IMR-90 (cell line): ENCODE results near the gene RIMBP2. TPM values are rescaled to one million over a fixed set of nuclear protein-coding genes. Genes with fewer than 3 reads are reported as not detected.

ENCODE experiments used
- ATAC-seq: fragments of 200-7000 bp; cut with Tn5 transposase; 2 replicates; pipeline ENCODE4 v1.9.1; 2020; ENCODE audit warnings: low read depth, mild to moderate bottlenecking, moderate library complexity
- BruUV-seq: library from RNA; stranded (reverse); fragments of 400-500 nt; replicated peaks from 2 replicates; lab custom pipeline; 2021; lab: Mats Ljungman, UMichigan
- CTCF ChIA-PET: fragments of 300-600 bp; formaldehyde crosslinking; extraction: SDS; loops from one replicate; lab custom pipeline; 2021; ENCODE audit warnings: antibody characterized with exemption; lab: Yijun Ruan, JAX
- POLR2A ChIA-PET: fragments of 300-600 bp; sonication (Branson Sonifier 250); formaldehyde crosslinking; loops from one replicate; lab custom pipeline; 2022; ENCODE audit warnings: antibody characterized with exemption; ENCODE audit not compliant: unreplicated experiment; lab: Charles Lee
- DNase-seq: peaks from one replicate; pipeline ENCODE4 v3.0.0; 2013
- H2AFZ ChIP-seq: replicated peaks from 2 replicates; pipeline ENCODE3; 2013; ENCODE audit warnings: low read length, mild to moderate bottlenecking; ENCODE audit not compliant: poor library complexity
- H2AK5ac ChIP-seq: 2 replicates; pipeline ENCODE4 v1.6.1; 2013; ENCODE audit warnings: low read depth, low read length, inconsistent platforms
- H2AK9ac ChIP-seq: replicated peaks from 2 replicates; pipeline ENCODE3; 2013; ENCODE audit warnings: mild to moderate bottlenecking, low read depth, low read length, moderate library complexity; ENCODE audit not compliant: poor library complexity
- H2BK120ac ChIP-seq: 2 replicates; pipeline ENCODE4 v1.6.1; 2013; ENCODE audit warnings: low read depth, low read length, inconsistent platforms
- H2BK15ac ChIP-seq: 3 replicates; pipeline ENCODE4 v1.6.1; 2013; ENCODE audit warnings: low read depth, low read length, inconsistent platforms
- H2BK20ac ChIP-seq: 2 replicates; pipeline ENCODE4 v1.6.1; 2013; ENCODE audit warnings: low read depth, mild to moderate bottlenecking, inconsistent platforms, low read length, moderate library complexity
- H2BK5ac ChIP-seq: 2 replicates; pipeline ENCODE4 v1.6.1; 2013; ENCODE audit warnings: mild to moderate bottlenecking, low read depth, low read length, inconsistent platforms; ENCODE audit not compliant: poor library complexity, severe bottlenecking
- H3K14ac ChIP-seq: replicated peaks from 2 replicates; pipeline ENCODE4 v1.6.1; 2013; ENCODE audit warnings: low read depth, low read length, inconsistent platforms
- H3K18ac ChIP-seq: 2 replicates; pipeline ENCODE4 v1.6.1; 2013; ENCODE audit warnings: low read depth, low read length, control low read depth
- H3K23ac ChIP-seq: 2 replicates; pipeline ENCODE4 v1.6.1; 2013; ENCODE audit warnings: low read depth, low read length, inconsistent platforms
- H3K27ac ChIP-seq: 2 replicates; pipeline ENCODE4 v1.5.1; 2013; ENCODE audit warnings: mild to moderate bottlenecking, control low read depth, low read length; ENCODE audit not compliant: insufficient read depth
- H3K27me3 ChIP-seq: 2 replicates; pipeline ENCODE4 v1.6.1; 2013; ENCODE audit warnings: low read length; ENCODE audit not compliant: control insufficient read depth, insufficient read depth
- H3K36me3 ChIP-seq: 2 replicates; pipeline ENCODE4 v1.6.1; 2013; ENCODE audit warnings: low read length, mixed read lengths; ENCODE audit not compliant: control insufficient read depth, insufficient read depth
- H3K4ac ChIP-seq: 2 replicates; pipeline ENCODE4 v1.6.1; 2013; ENCODE audit warnings: low read depth, low read length, inconsistent platforms
- H3K4me1 ChIP-seq: 2 replicates; pipeline ENCODE4 v1.6.1; 2013; ENCODE audit warnings: low read length, mixed read lengths; ENCODE audit not compliant: control insufficient read depth, insufficient read depth
- H3K4me2 ChIP-seq: 2 replicates; pipeline ENCODE4 v1.6.1; 2013; ENCODE audit warnings: low read depth, mild to moderate bottlenecking, control low read depth, low read length, moderate library complexity
- H3K4me3 ChIP-seq: 2 replicates; pipeline ENCODE4 v1.5.1; 2013; ENCODE audit warnings: low read depth, mild to moderate bottlenecking, control low read depth, low read length, moderate library complexity; ENCODE audit not compliant: insufficient read depth
- H3K56ac ChIP-seq: 2 replicates; pipeline ENCODE4 v1.6.1; 2013; ENCODE audit warnings: low read length, inconsistent platforms; ENCODE audit not compliant: insufficient read depth; ENCODE audit errors: extremely low read depth
- H3K79me1 ChIP-seq, 2 experiments: 2 replicates each; pipeline ENCODE4 v1.6.1; 2013; ENCODE audit warnings: low read length in 2 of 2, inconsistent platforms in 1 of 2, low read depth in 1 of 2
- H3K9ac ChIP-seq: 2 replicates; pipeline ENCODE4 v1.6.1; 2013; ENCODE audit warnings: low read depth, low read length, control low read depth
- H3K9me1 ChIP-seq: 2 replicates; pipeline ENCODE4 v1.6.1; 2013; ENCODE audit warnings: low read length, inconsistent platforms; ENCODE audit not compliant: insufficient read depth
- H3K9me3 ChIP-seq: 2 replicates; pipeline ENCODE4 v1.6.1; 2013; ENCODE audit warnings: low read length; ENCODE audit not compliant: control insufficient read depth, insufficient read depth
- H4K20me1 ChIP-seq: 2 replicates; pipeline ENCODE4 v1.6.1; 2013; ENCODE audit warnings: low read length, inconsistent platforms; ENCODE audit not compliant: insufficient read depth
- H4K5ac ChIP-seq: 2 replicates; pipeline ENCODE4 v1.6.1; 2013; ENCODE audit warnings: mild to moderate bottlenecking, low read depth, low read length, control low read depth
- H4K8ac ChIP-seq, 2 experiments: 2 replicates each; pipeline ENCODE4 v1.6.1; 2013; ENCODE audit warnings: low read depth in 2 of 2, low read length in 2 of 2, control low read depth in 1 of 2, inconsistent platforms in 1 of 2
- H4K91ac ChIP-seq: 2 replicates; pipeline ENCODE4 v1.6.1; 2013; ENCODE audit warnings: low read depth, low read length, inconsistent platforms; ENCODE audit not compliant: insufficient read depth
- BHLHE40 ChIP-seq: fragments of 150-350 bp; IDR thresholded peaks from 2 replicates; pipeline ENCODE4 v1.6.1; 2016; ENCODE audit warnings: mild to moderate bottlenecking, low read depth, low read length
- CEBPB ChIP-seq: IDR thresholded peaks from 2 replicates; pipeline ENCODE4 v1.6.1; 2012; ENCODE audit warnings: low read depth, low read length, improper control_type of control experiment
- CHD1 ChIP-seq: IDR thresholded peaks from 2 replicates; pipeline ENCODE4 v1.6.1; 2012; ENCODE audit warnings: low read depth, low read length, improper control_type of control experiment
- CTCF ChIP-seq: conservative IDR thresholded peaks from 2 replicates; pipeline ENCODE4 v1.5.1; 2012; ENCODE audit warnings: mild to moderate bottlenecking, low read depth, low read length, improper control_type of control experiment
- ELK1 ChIP-seq: fragments of 150-350 bp; IDR thresholded peaks from 2 replicates; pipeline ENCODE4 v1.6.1; 2016; ENCODE audit warnings: low read depth, mild to moderate bottlenecking, low read length, moderate library complexity, borderline replicate concordance
- FOS ChIP-seq: fragments of 150-350 bp; IDR thresholded peaks from 2 replicates; pipeline ENCODE4 v1.6.1; 2016; ENCODE audit warnings: low read depth, low read length
- MAFK ChIP-seq: IDR thresholded peaks from 2 replicates; pipeline ENCODE4 v1.6.1; 2012; ENCODE audit warnings: low read depth, low read length, improper control_type of control experiment
- MAZ ChIP-seq: IDR thresholded peaks from 2 replicates; pipeline ENCODE4 v1.6.1; 2012; ENCODE audit warnings: low read depth, mild to moderate bottlenecking, low read length, improper control_type of control experiment, moderate library complexity, borderline replicate concordance
- MXI1 ChIP-seq: IDR thresholded peaks from 2 replicates; pipeline ENCODE4 v1.6.1; 2012; ENCODE audit warnings: low read depth, mild to moderate bottlenecking, low read length, moderate library complexity, borderline replicate concordance
- POLR2A ChIP-seq: IDR thresholded peaks from 2 replicates; pipeline ENCODE4 v1.6.1; 2012; ENCODE audit warnings: mild to moderate bottlenecking, low read depth, low read length
- RAD21 ChIP-seq: IDR thresholded peaks from 2 replicates; pipeline ENCODE4 v1.6.1; 2012; ENCODE audit warnings: low read length, improper control_type of control experiment
- RCOR1 ChIP-seq: IDR thresholded peaks from 2 replicates; pipeline ENCODE4 v1.6.1; 2012; ENCODE audit warnings: mild to moderate bottlenecking, low read length, improper control_type of control experiment; ENCODE audit not compliant: insufficient replicate concordance
- RFX5 ChIP-seq: IDR thresholded peaks from 2 replicates; pipeline ENCODE4 v1.8.0; 2012; ENCODE audit warnings: low read depth, mild to moderate bottlenecking, low read length, moderate library complexity
- SMC3 ChIP-seq: fragments of 150-350 bp; IDR thresholded peaks from 2 replicates; pipeline ENCODE4 v1.6.1; 2016; ENCODE audit warnings: low read depth, mild to moderate bottlenecking, antibody characterized with exemption, low read length, moderate library complexity
- USF2 ChIP-seq: fragments of 150-350 bp; IDR thresholded peaks from 2 replicates; pipeline ENCODE4 v1.6.1; 2017; ENCODE audit warnings: mild to moderate bottlenecking, antibody characterized with exemption, low read length, low read depth
- WGBS, 2 experiments: methylation state at CpG; one replicate each; pipeline versions ENCODE4 v1.1.5 to v1.1.7; 2013; ENCODE audit warnings: missing lambda C conversion rate in 2 of 2; ENCODE audit not compliant: insufficient read length in 1 of 2; ENCODE audit errors: extremely low coverage in 2 of 2; 5-methylcytosine and 5-hydroxymethylcytosine counted together
- dilution Hi-C: fragments of 300-500 bp; cut with HindIII; formaldehyde crosslinking; loops from one replicate; pipeline ENCODE4 v1.14.3; 2018; ENCODE audit warnings: low sequenced_read_pairs; ENCODE audit not compliant: unreplicated experiment
- in situ Hi-C: fragments of 300-500 bp; cut with MboI; formaldehyde crosslinking; loops from 3 replicates; pipeline ENCODE4 v1.14.3; 2019; ENCODE audit warnings: low sequenced_read_pairs, inconsistent platforms, mixed read lengths
- intact Hi-C: fragments of 100-400 bp; cut with micrococcal nuclease; formaldehyde crosslinking; loops from 2 replicates; pipeline ENCODE4 v1.10.0; 2022
- polyA plus RNA-seq, 3 experiments: library from polyadenylated mRNA; depleted of rRNA; stranded (reverse); fragments of >200 nt; gene quantifications; 2 replicates each; pipeline ENCODE4 v1.2.3, GENCODE V29; 2012; ENCODE audit warnings: low replicate concordance in 1 of 3
- total RNA-seq: library from RNA; depleted of rRNA; stranded (reverse); fragments of >200 nt; gene quantifications from 2 replicates; pipeline ENCODE4 v1.2.3, GENCODE V29; 2012

The RIMBP2 gene
- total and polyA plus RNA-seq, 2 of the 4 experiments (the other 2 are of a cell fraction) = not detected

- no peaks in the 10 kb centered on the region for H3K79me1 ChIP-seq
- H4K5ac ChIP-seq = no peak overlapping the region
- DNase-seq = no peak
- no peak overlapping the region for H2BK20ac ChIP-seq
- no peak overlapping the region for H2BK120ac ChIP-seq
- H2BK5ac ChIP-seq = no peak overlapping the region
- dilution Hi-C loops = no loop called here
- H2BK15ac ChIP-seq = no peak overlapping the region
- no peak overlapping the region for H3K18ac ChIP-seq
- no peak overlapping the region for H3K4me3 ChIP-seq
- no peak overlapping the region for H3K9ac ChIP-seq
- no peak overlapping the region for H3K4ac ChIP-seq
- intact Hi-C loops = no loop called here
- in situ Hi-C loops = no loop called here
- no peaks in the 10 kb centered on the region for H4K20me1 ChIP-seq
- H3K14ac ChIP-seq = no peak overlapping the region
- ChIA-PET CTCF (no interaction called here), POLR2A (no interaction called here)
- H3K27me3 ChIP-seq = no peaks in the 10 kb centered on the region
- no peak overlapping the region for H3K56ac ChIP-seq
- no peak for ATAC-seq
- no peak overlapping the region for H3K27ac ChIP-seq
- no peak overlapping the region for H4K8ac ChIP-seq
- peaks cover 16% of the 10 kb centered on the region for H3K9me3 ChIP-seq
- no CpG with 5 or more reads among the region's 8 CpGs for whole genome bisulfite sequencing, 2 experiments
- no peak overlapping the region for H4K91ac ChIP-seq
- no peak overlapping the region for H3K4me2 ChIP-seq
- no peak overlapping the region for H2AK5ac ChIP-seq
- no peaks in the 10 kb centered on the region for H3K4me1 ChIP-seq
- no TSS peak for BruUV-seq
- TF ChIP-seq MAFK (no peak), RFX5 (no peak), ELK1 (no peak), SMC3 (no peak), CTCF (no peak), RAD21 (no peak), MAZ (no peak), USF2 (no peak), POLR2A (no peak), CHD1 (no peak), RCOR1 (no peak), FOS (no peak), CEBPB (no peak), BHLHE40 (no peak), MXI1 (no peak)
- no peak overlapping the region for H3K23ac ChIP-seq
- no peaks in the 10 kb centered on the region for H3K36me3 ChIP-seq
- H2AK9ac ChIP-seq = no peak overlapping the region
- no peaks in the 10 kb centered on the region for H3K9me1 ChIP-seq
- no peak overlapping the region for H2AFZ ChIP-seq
These were observed 358.9 kb downstream of the RIMBP2 start for GRCh38 chr12:130357241-130357640.
